Measurements from ENCODE around the gene STX17.

STX17 gene

DNA sequence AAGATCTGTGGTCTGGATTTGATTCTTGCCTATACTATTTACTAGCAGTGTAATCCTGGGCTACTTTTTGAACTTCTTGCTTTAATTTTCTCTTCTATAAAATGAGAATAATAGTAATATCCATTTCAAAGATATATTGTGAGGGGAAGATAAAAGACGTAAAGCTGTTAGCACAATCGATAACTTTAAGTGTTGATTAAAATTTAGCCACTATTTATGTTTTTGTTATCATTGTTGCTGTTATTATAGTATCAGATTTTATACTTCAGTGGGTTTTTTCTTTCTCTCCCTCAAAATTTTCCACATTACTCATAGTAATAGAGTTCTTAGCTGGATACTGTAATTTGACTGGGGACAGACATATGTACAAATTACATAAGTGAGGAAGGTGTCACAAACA lies 42.0 kb downstream of the STX17 start:
- TF ChIP-seq CTCF (IDR thresholded peaks at IDR 0.05) = no peak
- Histone ChIP-seq H3K27ac (no peak overlapping the region), H3K9ac (no peak overlapping the region), H3K4me3 (ENCODE audit: low read depth, low read length) (no peak overlapping the region), H3K36me3 (ENCODE audit: control insufficient read depth, insufficient read depth, low read length) (no peaks in the 10 kb centered on the region), H2AFZ (no peak overlapping the region), H3K4me2 (ENCODE audit: low read length) (no peak overlapping the region), H3K79me2 (peaks cover under 1% of the 10 kb centered on the region), H3K27me3 (ENCODE audit: control insufficient read depth, insufficient read depth, low read length) (no peaks in the 10 kb centered on the region), H3K4me1 (no peaks in the 10 kb centered on the region), H3K9me3 (ENCODE audit: control insufficient read depth, low read length) (no peaks in the 10 kb centered on the region)

DNA sequence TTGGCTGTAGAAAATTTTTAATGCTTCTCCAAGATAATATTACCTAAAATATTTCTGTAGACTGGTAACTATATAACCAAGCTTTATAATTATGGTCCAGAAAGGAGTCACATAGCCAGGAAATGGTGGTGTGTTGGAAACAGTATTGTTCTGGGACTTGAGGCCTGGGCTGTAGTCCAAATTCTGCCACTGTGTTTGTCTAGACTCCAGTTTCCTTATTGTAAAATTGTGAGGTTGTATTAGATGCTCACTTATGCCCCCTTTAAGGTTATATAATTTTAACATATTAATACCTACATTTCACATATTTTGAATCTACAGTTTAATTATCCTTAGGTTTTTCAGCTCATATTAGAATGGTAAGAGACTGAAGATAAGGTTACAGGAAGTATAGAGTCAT lies 42.4 kb downstream of the STX17 start:
- TF ChIP-seq CTCF (IDR thresholded peaks at IDR 0.05) = no peak
- peaks cover 3% of the 10 kb centered on the region for H3K79me2 ChIP-seq

GRCh38 chr9:99953861-99954507 lies 47.5 kb downstream of the STX17 start:
- Histone ChIP-seq H3K27ac (no peak overlapping the region), H3K36me3 (ENCODE audit: control insufficient read depth, insufficient read depth, low read length) (no peaks in the 10 kb centered on the region), H3K4me1 (no peaks in the 10 kb centered on the region), H3K79me2 (peaks cover 3% of the 10 kb centered on the region), H3K27me3 (ENCODE audit: control insufficient read depth, insufficient read depth, low read length) (no peaks in the 10 kb centered on the region), H3K4me3 (ENCODE audit: low read depth, low read length) (no peak overlapping the region), H3K4me2 (ENCODE audit: low read length) (no peak overlapping the region), H2AFZ (no peak overlapping the region), H3K9ac (no peak overlapping the region), H3K9me3 (ENCODE audit: control insufficient read depth, low read length) (no peaks in the 10 kb centered on the region)
- TF ChIP-seq CTCF (IDR thresholded peaks at IDR 0.05) = no peak

More for the DNA sequence above, 42.4 kb downstream of the STX17 start:
- no peak overlapping the region for H3K4me3 ChIP-seq (ENCODE audit: low read depth, low read length)
- H3K27ac ChIP-seq = no peak overlapping the region
- no peaks in the 10 kb centered on the region for H3K36me3 ChIP-seq (ENCODE audit: control insufficient read depth, insufficient read depth, low read length)
- no peak overlapping the region for H3K9ac ChIP-seq
- no peak overlapping the region for H2AFZ ChIP-seq
- no peaks in the 10 kb centered on the region for H3K4me1 ChIP-seq
- no peak overlapping the region for H3K4me2 ChIP-seq (ENCODE audit: low read length)
- no peaks in the 10 kb centered on the region for H3K9me3 ChIP-seq (ENCODE audit: control insufficient read depth, low read length)
- H3K27me3 ChIP-seq (ENCODE audit: control insufficient read depth, insufficient read depth, low read length) = no peaks in the 10 kb centered on the region

- Histone ChIP-seq H3K27me3 (ENCODE audit: control insufficient read depth, insufficient read depth, low read length) (no peaks in the 10 kb centered on the region), H3K9me3 (ENCODE audit: control insufficient read depth, low read length) (no peaks in the 10 kb centered on the region), H3K4me2 (ENCODE audit: low read length) (no peak overlapping the region), H3K4me1 (no peaks in the 10 kb centered on the region), H3K4me3 (ENCODE audit: low read depth, low read length) (no peak overlapping the region), H3K9ac (no peak overlapping the region), H3K36me3 (ENCODE audit: control insufficient read depth, insufficient read depth, low read length) (no peaks in the 10 kb centered on the region), H2AFZ (no peak overlapping the region), H3K79me2 (peaks cover 3% of the 10 kb centered on the region), H3K27ac (no peak overlapping the region)
- no peak for TF ChIP-seq CTCF (IDR thresholded peaks at IDR 0.05)
Measured at GRCh38 chr9:99954819-99955218, 48.4 kb downstream of the STX17 start.

- Histone ChIP-seq H3K9me3 (ENCODE audit: control insufficient read depth, low read length) (no peaks in the 10 kb centered on the region), H3K4me2 (ENCODE audit: low read length) (no peak overlapping the region), H3K9ac (no peak overlapping the region), H3K36me3 (ENCODE audit: control insufficient read depth, insufficient read depth, low read length) (no peaks in the 10 kb centered on the region), H3K4me1 (no peaks in the 10 kb centered on the region), H2AFZ (no peak overlapping the region), H3K4me3 (ENCODE audit: low read depth, low read length) (no peak overlapping the region), H3K79me2 (peaks cover 3% of the 10 kb centered on the region), H3K27ac (no peak overlapping the region), H3K27me3 (ENCODE audit: control insufficient read depth, insufficient read depth, low read length) (no peaks in the 10 kb centered on the region)
- no peak for TF ChIP-seq CTCF (IDR thresholded peaks at IDR 0.05)
Measured at GRCh38 chr9:99955606-99956005, 49.2 kb downstream of the STX17 start.
